Sigmoid colon (tissue), 4 donors: ENCODE data around the gene ELAC1.

Source experiments
- CTCF ChIP-seq, 4 experiments: fragments of 450-650 bp in 3 of 4; fragments of 200-600 bp in 1 of 4; IDR thresholded peaks; one replicate each; pipeline ENCODE4 v1.5.1; 2016 to 2019; ENCODE audit warnings: antibody characterized with exemption in 4 of 4, mild to moderate bottlenecking in 3 of 4, moderate library complexity in 2 of 4
- POLR2A ChIP-seq, 2 donors: fragments of 450-650 bp; IDR thresholded peaks; one replicate each; pipeline ENCODE4 v1.6.1; 2016; ENCODE audit warnings: antibody characterized with exemption in 2 of 2, mild to moderate bottlenecking in 2 of 2, moderate library complexity in 2 of 2
- POLR2AphosphoS5 ChIP-seq, 4 donors: sonication (generic); formaldehyde crosslinking; IDR thresholded peaks; one replicate each; pipeline ENCODE4 v1.6.1; 2017; ENCODE audit warnings: antibody characterized with exemption in 4 of 4

GRCh38 chr18:50955253-50955652 is 12.6 kb upstream of the ELAC1 start:
- TF ChIP-seq POLR2A (IDR thresholded peaks at IDR 0.05) = no peak
- TF ChIP-seq CTCF (IDR thresholded peaks at IDR 0.05) = no peak
- TF ChIP-seq POLR2AphosphoS5 (IDR thresholded peaks at IDR 0.05) = no peak
